Spinal cord (tissue), 10 donors: ENCODE data around the gene FBXO21. TPM values are rescaled to one million over a fixed set of nuclear protein-coding genes. Genes with fewer than 3 reads are reported as not detected.

ENCODE experiments used
- DNase-seq, 6 donors: peaks; one replicate each; pipeline versions ENCODE4 v3.0.0 to v3.0.0-alpha.2; 2013 to 2015; ENCODE audit warnings: low spot score in 6 of 6, low read depth in 4 of 6
- H3K27ac ChIP-seq: one replicate; pipeline ENCODE4 v1.5.1; 2013; ENCODE audit warnings: low read depth, low read length, control low read depth
- H3K27me3 ChIP-seq: one replicate; pipeline ENCODE4 v1.6.1; 2013; ENCODE audit warnings: low read length; ENCODE audit not compliant: control insufficient read depth, insufficient read depth
- H3K36me3 ChIP-seq: one replicate; pipeline ENCODE4 v1.6.1; 2013; ENCODE audit warnings: low read length; ENCODE audit not compliant: control insufficient read depth, insufficient read depth
- H3K4me1 ChIP-seq: one replicate; pipeline ENCODE4 v1.6.1; 2013; ENCODE audit warnings: low read length; ENCODE audit not compliant: control insufficient read depth, insufficient read depth
- H3K4me3 ChIP-seq: one replicate; pipeline ENCODE4 v1.5.1; 2013; ENCODE audit warnings: low read depth, low read length, control low read depth
- H3K9me3 ChIP-seq: one replicate; pipeline ENCODE4 v1.6.1; 2013; ENCODE audit warnings: low read length; ENCODE audit not compliant: control insufficient read depth, insufficient read depth
- WGBS: methylation state at CpG from one replicate; pipeline ENCODE4 v1.1.5; 2013; ENCODE audit warnings: missing lambda C conversion rate; ENCODE audit not compliant: insufficient coverage; 5-methylcytosine and 5-hydroxymethylcytosine counted together
- long read RNA-seq, 4 donors: transcript quantifications; one replicate each; lab custom pipeline, GENCODE V29; 2026
- polyA plus RNA-seq, 2 donors: library from polyadenylated mRNA; unstranded; fragments of 120-200 nt; gene quantifications; one replicate each; pipeline ENCODE4 v1.2.1, GENCODE V29; 2013; ENCODE audit not compliant: insufficient read length in 2 of 2
- total RNA-seq, 2 donors: library from RNA; depleted of rRNA in 1 of 2; stranded (reverse); fragments of 120-200 nt in 1 of 2; fragments of >200 nt in 1 of 2; gene quantifications; one replicate each; pipeline versions ENCODE4 v1.2.3 to v1.2.4, GENCODE V29; 2013 to 2014
- donor health status: healthy.

FBXO21 gene, protein sequence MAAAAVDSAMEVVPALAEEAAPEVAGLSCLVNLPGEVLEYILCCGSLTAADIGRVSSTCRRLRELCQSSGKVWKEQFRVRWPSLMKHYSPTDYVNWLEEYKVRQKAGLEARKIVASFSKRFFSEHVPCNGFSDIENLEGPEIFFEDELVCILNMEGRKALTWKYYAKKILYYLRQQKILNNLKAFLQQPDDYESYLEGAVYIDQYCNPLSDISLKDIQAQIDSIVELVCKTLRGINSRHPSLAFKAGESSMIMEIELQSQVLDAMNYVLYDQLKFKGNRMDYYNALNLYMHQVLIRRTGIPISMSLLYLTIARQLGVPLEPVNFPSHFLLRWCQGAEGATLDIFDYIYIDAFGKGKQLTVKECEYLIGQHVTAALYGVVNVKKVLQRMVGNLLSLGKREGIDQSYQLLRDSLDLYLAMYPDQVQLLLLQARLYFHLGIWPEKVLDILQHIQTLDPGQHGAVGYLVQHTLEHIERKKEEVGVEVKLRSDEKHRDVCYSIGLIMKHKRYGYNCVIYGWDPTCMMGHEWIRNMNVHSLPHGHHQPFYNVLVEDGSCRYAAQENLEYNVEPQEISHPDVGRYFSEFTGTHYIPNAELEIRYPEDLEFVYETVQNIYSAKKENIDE
- 10 to 100 TPM; 60.3 to 94.2 TPM for total RNA-seq
- polyA plus RNA-seq: 10 to 100 TPM; 69.4 to 81.2 TPM
- long read RNA-seq, donor 1, full-length matches to known transcripts: 20 of 31 reads
- long read RNA-seq, donor 1, partial matches to known transcripts: 11 of 31 reads
- long read RNA-seq, donor 1, other reads (novel, unspliced or antisense): 0 of 31 reads
- long read RNA-seq, donor 2, full-length matches to known transcripts: 2 of 2 reads
- long read RNA-seq, donor 2, partial matches to known transcripts: 0 of 2 reads
- long read RNA-seq, donor 2, other reads (novel, unspliced or antisense): 0 of 2 reads
- long read RNA-seq, donor 3, full-length matches to known transcripts: 9 of 9 reads
- long read RNA-seq, donor 3, partial matches to known transcripts: 0 of 9 reads
- long read RNA-seq, donor 3, other reads (novel, unspliced or antisense): 0 of 9 reads
- long read RNA-seq, donor 4, full-length matches to known transcripts: 4 of 10 reads
- long read RNA-seq, donor 4, partial matches to known transcripts: 6 of 10 reads
- long read RNA-seq, donor 4, other reads (novel, unspliced or antisense): 0 of 10 reads

DNA sequence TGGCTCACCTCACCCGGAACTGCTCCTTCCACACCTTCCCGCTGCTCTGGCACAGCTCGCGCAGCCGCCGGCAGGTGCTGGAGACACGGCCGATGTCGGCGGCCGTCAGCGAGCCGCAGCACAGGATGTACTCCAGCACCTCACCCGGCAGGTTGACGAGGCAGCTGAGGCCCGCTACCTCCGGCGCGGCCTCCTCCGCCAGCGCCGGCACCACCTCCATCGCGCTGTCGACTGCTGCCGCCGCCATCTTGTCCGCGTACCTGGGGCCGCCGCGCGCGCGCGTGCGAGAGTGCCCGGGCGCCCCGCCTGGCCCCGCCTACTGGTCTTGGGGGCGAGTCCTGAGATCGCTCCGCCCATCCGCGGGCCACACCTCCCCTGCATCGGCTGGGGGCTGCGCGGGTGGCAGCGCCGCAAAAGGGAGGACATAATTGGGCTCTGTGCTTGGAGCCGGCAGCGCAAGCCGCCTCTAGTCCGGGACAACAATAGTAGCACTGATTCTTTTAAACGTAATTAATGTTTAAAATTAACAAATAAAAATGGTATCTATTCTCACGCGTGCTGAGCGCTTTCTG, at the start of gene FBXO21:
Gene FBXO21, minus strand, starts transcription at position 261 of the 572 bp plus-strand sequence. Its CDS starts 14 bp downstream, at position 247.
- 0% methylated on average over 51 of the region's 59 CpGs for WGBS
- Histone ChIP-seq H3K9me3 (no peaks in the 10 kb centered on the region), H3K4me1 (peaks cover 5% of the 10 kb centered on the region), H3K27ac (peak within 1 kb of the TSS; percentile 79), H3K27me3 (no peaks in the 10 kb centered on the region), H3K36me3 (peaks cover 4% of the 10 kb centered on the region), H3K4me3 (peak within 1 kb of the TSS; percentile 71)
- peak; percentile 74 to 97 (median 84) for DNase-seq

DNA sequence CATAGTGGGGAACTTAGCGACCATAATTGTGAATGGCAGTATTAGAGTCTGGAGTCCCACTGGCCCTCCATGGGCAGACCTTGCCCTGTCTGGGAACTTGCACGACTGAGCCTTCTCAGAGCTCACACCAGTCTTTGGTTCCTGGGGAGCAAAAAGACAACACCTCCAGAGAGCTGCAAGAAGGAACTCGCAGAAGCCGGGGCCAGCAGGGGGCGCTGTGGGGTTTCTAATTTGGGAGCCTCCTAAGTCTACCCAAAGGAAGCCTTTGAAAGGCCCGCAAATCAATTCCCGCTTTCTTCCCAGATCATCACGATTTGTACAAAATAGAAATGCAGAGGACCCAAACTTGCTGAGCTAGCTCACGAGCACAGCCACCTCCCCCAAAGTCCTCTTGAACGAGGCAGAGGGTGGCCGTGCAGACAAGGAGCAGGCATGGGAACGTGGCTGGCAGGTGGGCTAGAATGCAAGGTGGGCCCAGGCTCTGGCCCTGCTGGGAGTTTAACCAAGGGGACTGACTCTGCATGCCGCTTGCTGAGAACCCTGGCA, 46.3 kb upstream of the FBXO21 start:
- no peak overlapping the region for H3K27ac ChIP-seq
- H3K4me3 ChIP-seq: no peak overlapping the region
- no peaks in the 10 kb centered on the region for H3K36me3 ChIP-seq
- peaks cover 5% of the 10 kb centered on the region for H3K4me1 ChIP-seq
- no peaks in the 10 kb centered on the region for H3K9me3 ChIP-seq
- DNase-seq: peak; percentile 31 to 95 (median 68)
- H3K27me3 ChIP-seq: peaks cover 3% of the 10 kb centered on the region
- 5% methylated on average over 13 of the region's 13 CpGs for WGBS

DNA sequence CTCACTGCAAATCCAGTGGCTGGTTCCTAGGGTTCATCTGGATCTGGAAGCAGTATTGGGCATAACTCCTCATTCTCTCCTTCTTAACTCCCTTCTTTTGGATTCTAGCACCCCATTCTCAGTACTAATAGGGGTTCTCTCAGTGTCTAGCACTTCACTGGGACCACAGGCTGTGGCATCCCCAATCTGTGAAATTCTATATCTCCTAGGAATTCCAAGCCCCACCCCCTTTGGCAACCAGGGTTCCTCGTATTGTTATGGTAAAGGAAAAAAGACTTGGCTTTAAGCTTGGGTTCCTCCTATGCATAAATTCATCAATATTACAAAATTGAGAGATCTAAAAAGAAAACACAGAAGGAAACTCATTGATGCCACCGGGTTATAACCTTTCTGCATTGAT, 45.0 kb upstream of the FBXO21 start:
- Histone ChIP-seq H3K27me3 (peaks cover 3% of the 10 kb centered on the region), H3K4me1 (peaks cover 5% of the 10 kb centered on the region), H3K4me3 (no peak overlapping the region), H3K36me3 (no peaks in the 10 kb centered on the region), H3K9me3 (no peaks in the 10 kb centered on the region), H3K27ac (no peak overlapping the region)
- WGBS: no CpG with 5 or more reads among the region's 2 CpGs
- DNase-seq: no peak

DNA sequence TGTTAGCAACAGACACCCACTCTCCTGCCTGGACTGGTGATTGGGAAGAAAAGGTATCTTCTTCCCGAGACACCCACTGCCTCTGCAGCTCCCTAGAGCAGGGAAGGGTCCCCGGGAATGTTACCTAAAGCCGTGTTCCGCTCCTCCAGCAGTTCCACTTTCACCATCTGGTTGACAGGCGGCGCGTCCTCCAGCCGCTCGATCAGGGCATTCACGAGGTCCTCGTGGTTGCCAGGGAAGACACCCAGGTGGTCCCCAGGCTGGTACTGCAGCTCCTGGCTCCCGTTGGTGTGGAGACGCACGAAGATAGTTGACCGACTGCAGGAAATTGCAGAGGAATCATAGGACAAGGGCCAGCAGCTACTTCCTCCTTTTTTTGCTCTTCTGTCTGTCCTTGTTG, 44.2 kb upstream of the FBXO21 start:
- H3K36me3 ChIP-seq: no peaks in the 10 kb centered on the region
- H3K4me1 ChIP-seq: peaks cover 5% of the 10 kb centered on the region
- peaks cover 3% of the 10 kb centered on the region for H3K27me3 ChIP-seq
- no peak overlapping the region for H3K4me3 ChIP-seq
- no peaks in the 10 kb centered on the region for H3K9me3 ChIP-seq
- 95% methylated on average over 15 of the region's 15 CpGs for WGBS
- no peak overlapping the region for H3K27ac ChIP-seq
- no peak for DNase-seq

DNA sequence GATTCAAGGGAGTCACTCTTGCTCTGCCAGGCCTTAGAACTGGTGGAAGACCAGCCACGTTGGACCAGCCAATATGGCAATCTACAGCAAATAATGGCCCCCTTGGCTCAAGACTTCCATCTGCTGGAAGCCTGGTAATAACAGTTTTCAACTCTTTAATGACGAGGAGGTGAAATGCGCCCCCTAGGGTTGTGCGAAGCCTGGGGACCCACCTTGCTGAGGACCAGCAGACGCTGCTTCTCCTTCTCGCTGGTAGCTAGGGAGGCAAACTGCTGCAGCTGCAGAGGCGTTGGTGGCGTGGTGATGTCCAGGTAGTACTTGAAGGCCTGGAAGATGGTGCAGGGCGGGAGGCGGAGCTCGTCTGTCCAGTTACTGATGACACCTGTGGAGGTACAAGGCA, 41.5 kb upstream of the FBXO21 start:
- Histone ChIP-seq H3K27ac (no peak overlapping the region), H3K9me3 (no peaks in the 10 kb centered on the region), H3K36me3 (no peaks in the 10 kb centered on the region), H3K4me1 (peaks cover 2% of the 10 kb centered on the region), H3K27me3 (no peaks in the 10 kb centered on the region), H3K4me3 (no peak overlapping the region)
- 83% methylated on average over 11 of the region's 11 CpGs for WGBS
- no peak for DNase-seq

DNA sequence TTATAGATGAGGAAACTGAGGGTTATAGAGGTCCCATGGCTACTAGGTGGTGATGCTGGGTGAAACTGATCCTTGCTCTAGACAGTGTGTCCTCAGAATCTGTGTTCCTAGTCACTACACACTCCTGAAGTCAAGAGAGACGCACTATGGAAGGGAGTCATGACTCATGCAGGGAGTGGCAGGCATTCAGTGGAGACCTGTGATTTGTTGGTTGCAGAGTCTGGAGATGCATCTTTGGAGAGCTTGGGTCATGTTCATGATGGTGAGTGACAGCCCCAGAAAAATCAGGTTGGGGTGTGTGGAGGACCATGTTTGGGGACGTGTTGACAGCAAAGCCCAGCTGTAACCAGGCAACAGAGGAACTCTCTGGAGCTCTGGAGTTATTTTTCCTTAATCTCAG, 38.0 kb upstream of the FBXO21 start:
- 44% methylated on average over 1 of the region's 2 CpGs for WGBS
- Histone ChIP-seq H3K27me3 (no peaks in the 10 kb centered on the region), H3K4me1 (no peaks in the 10 kb centered on the region), H3K27ac (no peak overlapping the region), H3K36me3 (no peaks in the 10 kb centered on the region), H3K9me3 (no peaks in the 10 kb centered on the region), H3K4me3 (no peak overlapping the region)
- no peak for DNase-seq

DNA sequence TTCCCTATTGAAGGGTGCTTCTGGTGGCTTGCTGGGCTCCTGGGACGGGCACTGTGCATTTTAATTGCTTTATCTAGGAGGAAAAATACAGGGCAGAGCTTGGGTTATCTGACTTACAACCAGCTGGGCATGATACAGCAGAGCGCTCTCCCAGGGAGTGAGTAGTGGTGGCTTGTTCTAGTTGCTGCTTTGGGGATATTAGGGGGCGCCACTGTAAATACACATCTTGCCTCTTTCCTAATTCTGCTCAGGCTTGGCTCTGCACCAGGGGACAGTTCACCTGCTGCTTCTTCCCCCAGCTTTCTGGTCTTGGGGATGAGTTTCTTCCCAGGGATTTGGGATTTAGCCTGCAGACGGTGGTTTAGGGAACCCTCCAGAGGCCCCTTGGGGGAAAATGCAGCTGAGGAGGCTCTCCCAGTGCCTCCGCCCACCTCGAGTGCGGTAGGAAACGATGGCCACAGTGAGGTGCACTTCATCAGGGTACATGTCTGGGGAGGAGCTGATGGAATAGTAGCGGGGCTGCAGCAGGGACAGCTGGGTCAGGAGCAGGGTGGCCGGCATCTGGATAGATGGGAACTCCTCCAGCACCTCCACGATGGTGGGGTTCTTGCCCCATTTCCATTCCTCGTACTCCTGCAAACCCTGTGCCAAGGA, 36.9 kb upstream of the FBXO21 start:
- no peaks in the 10 kb centered on the region for H3K36me3 ChIP-seq
- H3K27me3 ChIP-seq: no peaks in the 10 kb centered on the region
- H3K9me3 ChIP-seq: no peaks in the 10 kb centered on the region
- no peak overlapping the region for H3K27ac ChIP-seq
- H3K4me3 ChIP-seq: no peak overlapping the region
- WGBS: 56% methylated on average over 10 of the region's 12 CpGs
- DNase-seq: no peak
- H3K4me1 ChIP-seq: no peaks in the 10 kb centered on the region

DNA sequence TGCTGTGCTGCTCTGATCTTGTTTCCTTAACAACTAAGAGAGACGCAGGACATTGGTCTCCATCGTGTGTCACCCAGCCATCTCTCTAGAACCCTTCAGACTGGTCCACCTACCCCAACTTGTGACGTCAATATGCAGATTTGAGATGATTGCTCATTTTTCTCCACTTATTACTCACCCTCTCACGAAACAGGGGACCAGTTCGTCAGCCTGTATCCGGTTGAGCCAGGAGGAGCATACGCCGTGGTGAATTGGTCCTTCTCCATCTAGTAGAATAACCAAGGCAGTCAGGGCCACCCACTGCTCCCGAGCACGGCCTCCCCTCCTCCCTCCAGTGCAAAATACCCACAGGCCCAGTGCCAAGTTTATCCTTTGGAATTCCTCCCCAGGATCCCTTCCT, 36.2 kb upstream of the FBXO21 start:
- DNase-seq: no peak
- Histone ChIP-seq H3K9me3 (no peaks in the 10 kb centered on the region), H3K27ac (no peak overlapping the region), H3K4me3 (no peak overlapping the region), H3K27me3 (no peaks in the 10 kb centered on the region), H3K4me1 (no peaks in the 10 kb centered on the region), H3K36me3 (no peaks in the 10 kb centered on the region)
- 90% methylated on average over 10 of the region's 10 CpGs for WGBS
